GM20431 (cell line): ENCODE results near the gene ULK1.

Experiments used
- in situ Hi-C: fragments of 300-500 bp; cut with MseI, MboI; formaldehyde crosslinking; loops from one replicate; pipeline ENCODE4 v1.15.0; 2020; ENCODE audit warnings: low sequenced_read_pairs; ENCODE audit not compliant: unreplicated experiment

Gene ULK1

GRCh38 chr12:131905081-131905629 is 10.7 kb downstream of the ULK1 start:
- in situ Hi-C loops: no loop called here

DNA sequence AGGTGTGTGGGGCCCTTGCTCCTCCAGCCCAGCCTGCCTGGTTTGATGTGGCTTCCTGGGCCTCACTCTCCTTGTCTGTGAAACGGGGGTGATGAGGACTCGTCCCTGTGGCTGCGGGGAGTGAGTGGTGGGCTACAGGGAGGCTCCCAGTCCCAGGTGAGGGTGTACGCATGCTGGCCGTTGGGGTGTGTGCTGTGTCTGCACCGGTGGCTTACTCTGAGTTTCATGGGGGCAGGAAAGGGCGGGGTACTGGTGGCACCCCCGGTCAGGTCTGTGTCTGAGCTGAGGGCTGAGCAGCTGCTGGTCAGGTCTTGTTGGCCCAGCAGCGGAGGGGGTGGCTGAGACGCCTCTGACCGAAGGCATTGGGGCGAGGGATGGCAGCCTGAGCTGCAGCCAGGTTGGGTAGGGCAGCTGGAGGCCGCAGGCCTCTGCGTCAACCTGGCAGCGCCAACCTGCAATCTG is 11.2 kb downstream of the ULK1 start:
- in situ Hi-C loops: no loop called here

- in situ Hi-C loops: no loop called here
These were observed 13.1 kb downstream of the ULK1 start for GRCh38 chr12:131907379-131908091.

DNA sequence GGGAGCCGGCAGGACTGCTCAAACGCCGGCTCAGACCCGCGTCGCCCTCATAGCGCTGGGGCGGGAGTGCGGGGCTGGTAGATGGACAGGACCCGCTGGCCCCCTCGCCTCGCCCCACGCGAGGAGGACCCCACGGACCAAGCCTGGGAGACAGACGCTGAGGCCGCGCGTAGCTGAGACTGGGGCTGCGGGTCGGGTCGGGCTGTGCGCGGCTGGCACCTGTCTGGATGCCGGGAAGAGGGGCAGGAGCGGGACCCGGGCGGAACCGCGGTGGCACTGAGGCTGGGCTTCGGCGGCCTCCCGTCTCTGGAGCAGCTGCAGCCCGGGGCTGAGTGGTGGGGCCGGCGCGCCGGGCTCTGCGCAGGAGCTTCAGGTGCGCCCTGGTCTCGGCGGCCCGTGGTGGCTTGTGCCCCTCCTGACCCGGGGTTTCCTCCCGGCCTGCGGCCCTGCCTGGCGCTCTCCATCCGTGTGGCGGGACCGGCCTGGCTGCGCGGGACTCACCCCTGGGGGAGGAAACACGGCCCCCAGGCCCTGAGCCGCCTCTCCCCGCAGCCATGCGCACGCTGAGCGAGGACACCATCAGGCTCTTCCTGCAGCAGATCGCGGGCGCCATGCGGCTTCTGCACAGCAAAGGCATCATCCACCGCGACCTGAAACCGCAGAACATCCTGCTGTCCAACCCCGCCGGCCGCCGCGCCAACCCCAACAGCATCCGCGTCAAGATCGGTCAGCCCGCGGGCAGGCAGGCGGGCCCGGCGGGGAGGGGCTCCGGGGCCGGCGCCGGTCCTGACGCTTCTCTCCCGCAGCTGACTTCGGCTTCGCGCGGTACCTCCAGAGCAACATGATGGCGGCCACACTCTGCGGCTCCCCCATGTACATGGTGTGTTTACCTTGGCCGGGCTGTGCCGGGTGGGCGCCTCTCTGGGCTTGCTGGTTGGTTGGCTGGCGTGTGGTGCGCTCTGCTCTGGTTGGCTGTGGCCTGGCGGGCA is 14.0 kb downstream of the ULK1 start:
- in situ Hi-C loops: no loop called here

DNA sequence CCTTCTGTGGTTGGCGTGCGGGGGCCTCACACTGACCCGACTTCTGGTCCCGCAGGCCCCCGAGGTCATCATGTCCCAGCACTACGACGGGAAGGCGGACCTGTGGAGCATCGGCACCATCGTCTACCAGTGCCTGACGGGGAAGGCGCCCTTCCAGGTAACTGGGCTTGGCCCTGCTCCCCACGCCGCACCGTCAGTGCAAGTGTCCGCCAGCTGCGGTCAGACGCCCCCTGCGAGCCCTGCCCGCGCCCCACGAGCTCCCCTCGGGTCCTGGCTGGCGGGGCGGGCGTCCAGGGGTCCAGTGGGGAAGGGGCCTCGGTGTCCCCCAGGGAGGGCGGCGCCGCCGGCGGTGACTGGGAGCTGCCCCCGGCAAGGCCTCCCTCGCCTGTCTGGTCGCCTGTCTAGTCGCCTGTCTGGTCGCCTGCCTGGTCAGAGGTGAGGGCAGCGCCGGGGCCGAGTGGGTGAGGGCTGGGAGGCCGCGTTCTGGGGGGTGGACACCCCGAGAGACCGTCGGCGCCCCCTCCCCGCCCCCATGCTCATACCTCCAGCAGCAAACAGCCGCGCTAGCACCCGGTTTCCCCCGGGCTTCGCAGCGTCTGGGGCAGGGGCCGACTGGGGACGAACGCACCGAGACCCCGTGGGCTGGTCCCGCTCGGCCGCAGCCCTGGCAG is 14.8 kb downstream of the ULK1 start:
- in situ Hi-C loops: no loop called here

GRCh38 chr12:131909752-131910219 is 15.4 kb downstream of the ULK1 start:
- in situ Hi-C loops: no loop called here

- in situ Hi-C loops: no loop called here
These were observed 16.0 kb downstream of the ULK1 start for GRCh38 chr12:131910302-131911027.

- in situ Hi-C loops: no loop called here
These were observed 16.7 kb downstream of the ULK1 start for GRCh38 chr12:131911028-131911650.

GRCh38 chr12:131911851-131912477 is 17.5 kb downstream of the ULK1 start:
- in situ Hi-C loops: no loop called here

- in situ Hi-C loops: no loop called here
These were observed 18.3 kb downstream of the ULK1 start for GRCh38 chr12:131912518-131913274.

DNA sequence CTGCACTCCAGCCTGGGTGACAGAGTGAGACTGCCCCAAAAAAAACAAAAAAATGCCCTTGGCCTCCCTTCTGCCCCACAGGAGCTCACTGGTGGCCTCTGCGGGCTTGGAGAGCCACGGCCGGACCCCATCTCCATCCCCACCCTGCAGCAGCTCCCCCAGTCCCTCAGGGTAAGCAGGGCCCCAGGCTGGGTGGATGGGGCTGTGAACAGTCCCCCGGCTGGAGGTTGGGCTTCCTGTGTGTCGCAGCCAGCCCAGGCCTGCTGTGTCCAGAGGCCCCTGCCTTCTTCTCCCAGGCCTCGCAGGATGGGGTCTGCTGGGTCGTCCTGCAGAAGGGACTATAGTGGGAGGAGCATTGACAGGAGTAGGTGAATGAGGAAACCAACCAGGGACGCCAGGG is 19.2 kb downstream of the ULK1 start:
- in situ Hi-C loops: no loop called here

DNA sequence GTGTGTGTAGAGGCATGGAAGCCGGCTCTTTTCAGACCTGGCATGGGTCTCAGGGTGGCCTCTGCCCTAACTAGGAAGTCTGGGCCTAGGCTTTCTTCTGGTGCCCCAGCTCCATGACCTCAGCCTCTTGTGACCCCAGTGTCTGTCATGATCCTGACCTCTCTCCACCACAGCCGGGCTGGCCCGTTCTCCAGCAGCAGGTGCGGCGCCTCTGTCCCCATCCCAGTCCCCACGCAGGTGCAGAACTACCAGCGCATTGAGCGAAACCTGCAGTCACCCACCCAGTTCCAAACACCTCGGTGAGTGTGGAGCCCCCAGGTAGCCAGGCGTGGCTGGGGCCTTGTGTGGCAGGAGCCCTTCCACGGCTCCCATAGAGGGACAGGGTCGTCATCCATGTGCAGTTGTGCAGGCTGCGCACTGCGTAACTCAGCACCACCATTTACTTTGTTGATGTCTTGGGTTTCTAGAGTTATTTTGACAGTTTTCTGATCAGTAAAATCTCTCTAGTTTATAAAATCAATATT is 19.8 kb downstream of the ULK1 start:
- in situ Hi-C loops: no loop called here

GRCh38 chr12:131915000-131915689 is 20.7 kb downstream of the ULK1 start:
- in situ Hi-C loops: no loop called here

GRCh38 chr12:131915823-131916222 is 21.4 kb downstream of the ULK1 start:
- in situ Hi-C loops: no loop called here

GRCh38 chr12:131916306-131917138 is 22.1 kb downstream of the ULK1 start:
- in situ Hi-C loops: no loop called here

DNA sequence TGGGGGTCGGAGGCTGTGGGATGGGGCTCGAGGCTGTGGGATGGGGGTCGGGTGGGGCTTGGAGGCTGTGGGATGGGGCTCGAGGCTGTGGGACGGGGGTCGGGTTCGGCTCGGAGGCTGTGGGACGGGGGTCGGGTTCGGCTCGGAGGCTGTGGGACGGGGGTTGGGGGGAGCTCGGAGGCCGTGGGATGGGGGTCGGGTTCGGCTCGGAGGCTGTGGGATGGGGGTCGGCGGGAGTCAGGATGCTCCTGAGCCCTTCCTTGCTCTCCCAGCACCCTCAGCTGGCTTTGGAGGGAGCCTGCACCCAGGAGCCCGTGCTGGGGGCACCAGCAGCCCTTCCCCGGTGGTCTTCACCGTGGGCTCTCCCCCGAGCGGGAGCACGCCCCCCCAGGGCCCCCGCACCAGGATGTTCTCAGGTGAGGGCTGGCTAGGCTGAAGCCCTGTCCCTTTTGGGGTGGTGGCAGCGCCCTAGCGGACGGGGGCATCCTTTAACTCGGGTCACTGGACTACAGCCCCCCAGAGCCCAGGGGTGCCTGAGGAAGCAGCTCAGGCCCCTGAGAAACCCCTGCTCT is 22.8 kb downstream of the ULK1 start:
- in situ Hi-C loops: no loop called here
